Measurements from ENCODE around the gene SAMMSON. TPM values are rescaled to one million over a fixed set of nuclear protein-coding genes. Genes with fewer than 3 reads are reported as not detected.

The SAMMSON gene
- total RNA-seq, 2 donors from 2014 or later: not detected

- Mint-ChIP-seq H3K27ac (no peak overlapping the region), H3K9me3 (no peaks in the 10 kb centered on the region), H3K4me3 (no peak overlapping the region), H3K36me3 (ENCODE audit: insufficient read depth in 2 of 2) (no peaks in the 10 kb centered on the region), H3K4me1 (ENCODE audit: low read depth) (no peaks in the 10 kb centered on the region), H3K27me3 (ENCODE audit: low read depth) (peaks cover 19% of the 10 kb centered on the region)
- DNase-seq: no peak
- no peak for ATAC-seq (replicated peaks in 1 of 2)
Measured at GRCh38 chr3:70112751-70113150, 113.2 kb downstream of the SAMMSON start.

- Mint-ChIP-seq H3K9me3 (no peaks in the 10 kb centered on the region), H3K4me3 (no peak overlapping the region), H3K4me1 (ENCODE audit: low read depth) (no peaks in the 10 kb centered on the region), H3K27me3 (ENCODE audit: low read depth) (peaks cover 14% of the 10 kb centered on the region), H3K36me3 (ENCODE audit: insufficient read depth in 2 of 2) (no peaks in the 10 kb centered on the region), H3K27ac (no peak overlapping the region)
- ATAC-seq (replicated peaks in 1 of 2) (no peak), DNase-seq (no peak)
Measured at GRCh38 chr3:70114431-70114830, 114.9 kb downstream of the SAMMSON start.

GRCh38 chr3:70119879-70120278 lies 120.3 kb downstream of the SAMMSON start:
- Mint-ChIP-seq H3K27ac (no peak overlapping the region), H3K9me3 (no peaks in the 10 kb centered on the region), H3K4me1 (ENCODE audit: low read depth) (no peaks in the 10 kb centered on the region), H3K36me3 (ENCODE audit: insufficient read depth in 2 of 2) (no peaks in the 10 kb centered on the region), H3K27me3 (ENCODE audit: low read depth) (peaks cover 15% of the 10 kb centered on the region), H3K4me3 (no peak overlapping the region)
- ATAC-seq (replicated peaks in 1 of 2) (no peak), DNase-seq (no peak)

All from activated T-cell treated with anti-CD3 and anti-CD28 coated beads, Interleukin-2, amount 50 U/mL, for 72 hours (primary cell).